DLD1 (cell line): ENCODE measurements around the gene PDE4B.

Experiments
- in situ Hi-C: cut with HindIII; loops from 2 replicates; pipeline ENCODE4 v1.10.0; 2017; ENCODE audit warnings: low sequenced_read_pairs

PDE4B gene

GRCh38 chr1:66248257-66248656 is 455.6 kb downstream of the PDE4B start:
- in situ Hi-C loops = loop anchor here (10.0 to 25.0 kb wide), 2 partner anchors 111 to 187 kb away; no protein-coding TSS in a partner anchor

- in situ Hi-C loops = loop anchor here (10.0 to 25.0 kb wide), 2 partner anchors 111 to 186 kb away; no protein-coding TSS in a partner anchor
Measured at GRCh38 chr1:66248746-66249145, 456.1 kb downstream of the PDE4B start.

- in situ Hi-C loops = no loop called here
Measured at GRCh38 chr1:66250075-66250474, 457.4 kb downstream of the PDE4B start.

- in situ Hi-C loops = no loop called here
Measured at GRCh38 chr1:66250478-66250877, 457.8 kb downstream of the PDE4B start.

GRCh38 chr1:66251546-66251945 is 458.9 kb downstream of the PDE4B start:
- in situ Hi-C loops = no loop called here

GRCh38 chr1:66253330-66253921 is 460.7 kb downstream of the PDE4B start:
- in situ Hi-C loops = no loop called here

GRCh38 chr1:66254785-66255184 is 462.1 kb downstream of the PDE4B start:
- in situ Hi-C loops = no loop called here

GRCh38 chr1:66256629-66257572 is 464.2 kb downstream of the PDE4B start:
- in situ Hi-C loops = no loop called here

- in situ Hi-C loops = no loop called here
Measured at GRCh38 chr1:66258404-66259105, 465.9 kb downstream of the PDE4B start.

GRCh38 chr1:66261364-66261763 is 468.7 kb downstream of the PDE4B start:
- in situ Hi-C loops = no loop called here

GRCh38 chr1:66262208-66262963 is 469.7 kb downstream of the PDE4B start:
- in situ Hi-C loops = no loop called here

GRCh38 chr1:66265268-66265667 is 472.6 kb downstream of the PDE4B start:
- in situ Hi-C loops = no loop called here

GRCh38 chr1:66265796-66266195 is 473.1 kb downstream of the PDE4B start:
- in situ Hi-C loops = no loop called here

- in situ Hi-C loops = no loop called here
Measured at GRCh38 chr1:66266350-66266749, 473.7 kb downstream of the PDE4B start.

GRCh38 chr1:66266756-66267155 is 474.1 kb downstream of the PDE4B start:
- in situ Hi-C loops = no loop called here

- in situ Hi-C loops = no loop called here
Measured at GRCh38 chr1:66267201-66267940, 474.7 kb downstream of the PDE4B start.

- in situ Hi-C loops = no loop called here
Measured at GRCh38 chr1:66269222-66269621, 476.5 kb downstream of the PDE4B start.

- in situ Hi-C loops = no loop called here
Measured at GRCh38 chr1:66270119-66270812, 477.6 kb downstream of the PDE4B start.

- in situ Hi-C loops = no loop called here
Measured at GRCh38 chr1:66271216-66271903, 478.7 kb downstream of the PDE4B start.
